TTC549 (cell line): Measurements from ENCODE around the gene HMGN4.
A peak's percentile ranks its signal among the peaks of the same experiment; 100 is the strongest.
"Not testable (repeated sequence)": the region's sequence is repeated elsewhere in the genome, so short reads cannot be mapped to it uniquely, and the experiment has no call there.

Experiments
- FAIRE-seq: peaks from 2 replicates; lab custom pipeline; 2012; peaks lifted over from hg19 to GRCh38; lab: Jason Lieb, UNC

The HMGN4 gene

DNA sequence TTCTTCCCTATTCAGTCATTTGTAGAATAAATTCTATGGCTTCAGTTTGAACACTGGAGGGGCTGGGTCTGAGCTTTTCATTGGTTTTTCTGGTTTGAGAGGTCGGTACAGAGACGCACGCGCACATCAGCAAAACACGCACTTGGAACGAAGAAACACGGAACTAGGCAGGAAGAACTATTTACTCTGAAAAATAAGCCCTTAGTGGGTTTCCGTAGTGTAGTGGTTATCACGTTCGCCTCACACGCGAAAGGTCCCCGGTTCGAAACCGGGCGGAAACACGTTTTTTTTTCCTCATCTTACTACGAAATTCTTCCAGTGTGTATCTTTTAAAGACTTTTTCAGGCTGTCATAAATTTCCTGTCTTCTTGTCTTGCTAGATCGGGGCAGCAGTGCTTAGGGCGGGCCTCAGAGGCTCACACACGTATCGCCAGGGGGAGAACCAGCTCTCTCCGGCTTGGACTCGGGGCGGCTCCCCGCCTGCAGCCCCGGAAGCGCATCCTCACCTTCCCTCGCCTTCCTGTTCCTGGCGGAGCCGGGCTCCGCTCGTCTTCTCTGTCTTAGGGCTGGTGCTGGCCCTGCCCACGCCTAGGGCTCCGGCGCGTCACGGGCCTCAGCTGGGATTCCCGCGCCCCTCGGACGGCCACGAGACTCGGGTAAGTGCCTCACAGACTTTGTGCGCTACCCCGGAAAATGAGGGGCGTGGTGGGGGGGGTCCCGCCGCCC lies at the start of gene HMGN4:
TSS of gene HMGN4 (plus strand) at position 521 of the 726 bp plus-strand sequence. CDS start 6,841 bp downstream, outside the sequence.
- peak; percentile 54 for FAIRE-seq

GRCh38 chr6:26489996-26490964 lies 47.9 kb upstream of the HMGN4 start:
- no peak for FAIRE-seq

- FAIRE-seq = no peak
These were observed 46.6 kb upstream of the HMGN4 start for GRCh38 chr6:26491604-26492003.

- no peak for FAIRE-seq
These were observed 44.9 kb upstream of the HMGN4 start for GRCh38 chr6:26493258-26493657.

DNA sequence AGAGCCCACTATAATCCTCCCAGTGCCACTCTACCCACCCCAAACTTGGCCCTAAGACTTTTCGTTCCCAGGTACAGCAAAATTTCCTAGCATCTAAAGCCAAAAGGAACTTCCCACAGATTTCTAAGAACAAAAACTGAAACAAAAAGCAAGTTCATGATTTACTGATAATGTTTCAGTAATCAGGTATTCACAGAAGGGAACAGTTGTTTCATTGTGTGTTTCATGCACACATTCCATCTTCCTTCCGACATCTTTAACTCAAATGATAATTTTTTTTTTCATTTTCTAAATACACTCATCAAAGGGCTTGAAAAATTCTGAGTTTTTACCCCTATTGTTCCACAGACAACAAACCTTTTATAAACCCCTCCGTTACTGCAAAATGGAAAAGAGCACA lies 44.0 kb upstream of the HMGN4 start:
- no peak for FAIRE-seq

- no peak for FAIRE-seq
These were observed 42.9 kb upstream of the HMGN4 start for GRCh38 chr6:26495281-26495680.

- FAIRE-seq = no peak
These were observed 40.6 kb upstream of the HMGN4 start for GRCh38 chr6:26497610-26498009.

- no peak for FAIRE-seq
These were observed 38.1 kb upstream of the HMGN4 start, which contains the start of gene BTN1A1 for GRCh38 chr6:26500102-26500501. BTN1A1 (plus strand) TSS chr6:26500303; CDS start chr6:26501287, 984 bp downstream.

- FAIRE-seq = no peak
These were observed 36.6 kb upstream of the HMGN4 start for GRCh38 chr6:26501482-26501986.

GRCh38 chr6:26502165-26502564 lies 36.0 kb upstream of the HMGN4 start:
- no peak for FAIRE-seq

DNA sequence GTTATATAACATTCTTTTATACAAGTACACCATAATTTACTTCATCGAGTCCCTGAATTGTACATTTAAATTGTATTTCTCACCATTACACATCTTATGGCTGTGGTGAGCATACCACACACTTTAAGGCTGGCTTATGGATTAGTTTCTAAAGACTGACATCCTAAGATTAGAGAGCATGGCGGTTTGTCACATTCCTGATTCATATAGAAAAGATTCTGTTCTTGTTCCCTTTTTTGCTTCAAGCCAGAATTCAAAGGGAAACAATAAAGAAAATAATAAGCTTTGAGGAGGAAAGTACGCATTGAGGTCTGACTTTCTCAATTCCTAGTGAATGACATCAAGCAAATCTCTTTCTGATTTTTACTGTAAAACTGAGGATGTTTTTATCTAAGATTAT lies 35.5 kb upstream of the HMGN4 start:
- FAIRE-seq = no peak

- no peak for FAIRE-seq
These were observed 30.5 kb upstream of the HMGN4 start for GRCh38 chr6:26507658-26508057.

- not testable (repeated sequence) for FAIRE-seq
These were observed 27.1 kb upstream of the HMGN4 start for GRCh38 chr6:26511033-26511432.

DNA sequence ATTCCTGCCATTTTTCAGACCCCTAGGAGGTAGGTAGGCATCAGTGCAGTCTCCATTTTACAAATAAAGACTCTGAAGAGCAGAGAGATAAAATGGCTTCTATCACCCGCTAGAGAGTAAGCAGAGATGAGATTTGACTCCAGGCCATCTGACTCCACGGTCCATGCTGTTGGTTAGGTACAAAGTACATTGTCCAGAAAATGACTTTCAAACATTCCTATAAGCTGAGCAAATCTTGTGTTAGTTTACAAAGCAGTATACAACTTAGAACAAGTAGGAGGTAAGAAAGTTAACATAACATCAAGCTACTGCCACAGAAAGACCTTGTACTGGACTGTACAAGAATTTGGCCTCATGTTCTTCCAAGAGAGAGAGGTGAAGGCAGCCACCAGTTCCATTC lies 23.2 kb upstream of the HMGN4 start:
- FAIRE-seq = no peak

DNA sequence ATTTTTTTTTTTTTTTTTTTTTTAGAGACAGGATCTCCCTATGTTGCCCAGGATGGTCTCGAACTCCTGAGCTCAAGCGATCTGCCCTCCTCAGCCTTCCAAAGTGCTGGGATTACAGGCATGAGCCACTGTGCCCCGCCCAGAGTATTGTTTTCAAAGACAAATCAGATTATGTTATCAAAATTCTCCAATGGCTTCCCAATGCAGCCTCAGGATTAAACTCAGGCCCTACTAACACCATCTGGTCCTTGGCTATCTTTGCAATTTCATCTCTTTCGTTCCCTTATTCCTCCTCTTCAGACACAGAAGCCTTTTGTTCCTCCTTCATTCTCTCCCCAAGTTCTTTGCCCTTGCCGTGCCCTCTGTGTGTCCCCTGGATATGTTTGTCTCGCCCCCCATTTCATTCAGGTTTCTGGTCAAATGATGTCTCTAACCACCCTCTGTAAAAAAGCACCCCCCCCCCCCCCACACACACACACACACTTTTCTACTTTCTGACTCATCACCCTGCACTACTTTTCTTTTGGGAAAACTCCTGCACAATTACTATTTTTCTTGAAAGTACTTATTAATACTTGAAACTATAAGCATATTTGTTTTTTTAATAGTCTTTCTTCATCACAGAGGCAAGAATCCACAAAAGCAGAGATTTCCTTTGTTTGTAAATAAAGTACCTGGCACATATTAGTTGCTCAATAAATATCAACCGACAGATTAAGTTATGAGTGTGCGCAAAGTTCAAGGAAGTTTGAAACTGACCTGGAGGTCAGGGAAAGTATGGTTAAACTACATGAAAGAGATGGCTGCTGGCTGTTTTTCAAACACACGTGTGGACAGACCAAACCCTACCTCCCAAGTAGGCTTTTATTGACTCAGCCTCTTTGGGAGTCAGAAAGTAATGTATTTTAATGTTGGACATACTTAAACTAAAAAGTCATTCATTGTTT lies 21.4 kb upstream of the HMGN4 start:
- no peak for FAIRE-seq

DNA sequence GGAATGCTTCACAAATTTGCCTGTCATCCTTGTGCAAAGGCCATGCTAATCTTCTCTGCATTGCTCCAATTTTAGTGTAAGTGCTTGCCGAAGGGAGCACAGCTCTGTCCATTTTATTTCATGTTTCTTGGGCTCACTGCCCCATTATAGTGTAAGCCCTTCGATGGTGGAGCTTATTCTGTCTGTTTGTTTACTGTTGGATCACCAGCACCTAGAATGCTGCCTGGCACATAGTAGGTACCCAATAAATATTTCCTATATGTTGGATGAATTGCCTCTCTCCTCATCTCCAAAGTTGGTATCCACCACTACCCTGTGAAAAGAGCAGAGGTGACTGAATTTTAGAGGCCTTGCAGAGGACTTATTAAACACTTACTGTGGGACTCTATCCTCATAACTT lies 18.8 kb upstream of the HMGN4 start:
- no peak for FAIRE-seq

DNA sequence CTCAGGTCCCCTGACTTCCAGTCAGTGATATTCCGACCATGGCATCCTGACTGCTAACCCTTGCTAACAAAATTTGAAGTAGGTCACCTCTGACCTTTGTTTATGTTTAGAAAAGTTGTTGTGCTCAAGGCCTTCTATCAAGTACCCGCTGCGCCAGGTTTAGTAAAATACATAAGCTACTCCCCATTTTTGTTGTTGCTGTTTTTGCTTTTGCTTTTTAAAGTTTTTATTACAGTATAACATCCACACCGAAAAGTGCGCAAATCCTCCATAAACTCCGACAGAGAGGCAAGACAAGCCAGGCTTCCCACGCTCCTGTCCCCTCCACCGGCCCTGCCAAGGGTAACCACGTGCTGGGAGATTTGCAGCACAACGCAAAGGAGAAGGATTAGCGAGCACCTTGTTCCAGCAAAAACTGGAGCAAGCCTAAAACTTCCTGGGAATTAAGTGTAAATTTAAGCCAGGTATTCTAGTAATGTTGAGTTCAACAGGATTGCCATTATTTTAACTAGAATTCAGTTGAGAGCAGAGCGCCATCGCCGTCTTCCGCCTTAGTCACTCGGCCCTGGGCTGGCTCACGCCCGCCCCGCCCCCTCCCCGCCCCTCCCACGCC lies 17.8 kb upstream of the HMGN4 start:
- FAIRE-seq = no peak

- FAIRE-seq = no peak
These were observed 17.1 kb upstream of the HMGN4 start for GRCh38 chr6:26520850-26521599.

GRCh38 chr6:26521600-26522391 lies 16.4 kb upstream of the HMGN4 start:
- FAIRE-seq = no peak
